Effector CD8-positive, alpha-beta T cell (primary cell): ENCODE data around the gene DTX4.
A peak's percentile ranks its signal among the peaks of the same experiment; 100 is the strongest.
"Not testable (repeated sequence)": the region's sequence is repeated elsewhere in the genome, so short reads cannot be mapped to it uniquely, and the experiment has no call there.

Experiments used
- DNase-seq: peaks from one replicate; lab custom pipeline; 2025; lab: John Stamatoyannopoulos, UW
- total RNA-seq, 4 experiments: gene quantifications; one replicate each; lab custom pipeline; 2026; lab: John Stamatoyannopoulos, UW

Gene DTX4
- total RNA-seq = 1.9 to 6.0 (median 2.5) reads per million in 4 experiments

- DNase-seq = peak; percentile 80
Observed at GRCh38 chr11:59171508-59172322, at the start of gene DTX4. DTX4 (plus strand) TSS chr11:59172132; CDS start chr11:59172596, 464 bp downstream.

GRCh38 chr11:59135648-59136461 lies 36.1 kb upstream of the DTX4 start:
- peak; percentile 75 for DNase-seq

GRCh38 chr11:59136551-59136950 lies 35.4 kb upstream of the DTX4 start:
- DNase-seq = not testable (repeated sequence)

DNA sequence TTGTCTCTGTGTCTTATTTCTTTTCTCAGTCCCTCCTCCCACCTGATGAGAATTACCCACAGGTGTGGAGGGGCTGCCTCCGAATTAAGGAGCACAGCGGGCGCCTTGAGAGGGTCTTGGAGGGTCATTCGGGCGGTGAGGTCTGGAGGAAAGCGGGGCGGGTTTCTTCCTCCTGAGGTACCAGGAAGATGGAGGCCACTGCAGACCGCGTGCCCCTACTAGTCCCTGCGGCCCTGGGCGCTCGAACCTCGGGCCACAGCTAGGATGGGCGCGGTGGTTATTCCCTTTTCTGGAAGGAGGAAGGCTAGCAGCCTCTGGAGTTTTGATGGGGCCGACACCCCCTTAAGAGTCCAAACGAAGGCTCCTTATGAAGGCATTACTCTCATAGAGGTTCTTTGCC lies 34.7 kb upstream of the DTX4 start:
- no peak for DNase-seq

DNA sequence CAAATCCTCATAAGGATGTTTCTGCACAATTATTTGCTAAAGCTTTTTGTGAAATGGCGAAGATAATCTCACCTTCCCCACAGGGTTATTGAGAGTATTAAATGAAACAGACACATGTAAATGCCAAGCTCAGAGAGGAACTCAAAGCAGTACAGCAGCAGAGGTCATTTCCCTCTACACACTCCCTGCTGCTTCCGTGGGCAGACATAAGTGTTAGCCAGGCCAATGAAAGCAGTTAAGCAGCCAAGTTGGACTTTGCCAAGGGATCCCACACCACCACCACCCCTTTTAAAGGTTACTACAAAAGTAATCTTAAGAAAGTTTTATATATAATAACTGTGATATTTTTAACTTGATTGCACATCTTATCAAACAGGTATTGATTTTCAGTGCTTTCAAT lies 33.3 kb upstream of the DTX4 start:
- DNase-seq = no peak

- DNase-seq = no peak
Observed at GRCh38 chr11:59141191-59141590, 30.7 kb upstream of the DTX4 start.

GRCh38 chr11:59141673-59142460 lies 30.1 kb upstream of the DTX4 start:
- DNase-seq = no peak

DNA sequence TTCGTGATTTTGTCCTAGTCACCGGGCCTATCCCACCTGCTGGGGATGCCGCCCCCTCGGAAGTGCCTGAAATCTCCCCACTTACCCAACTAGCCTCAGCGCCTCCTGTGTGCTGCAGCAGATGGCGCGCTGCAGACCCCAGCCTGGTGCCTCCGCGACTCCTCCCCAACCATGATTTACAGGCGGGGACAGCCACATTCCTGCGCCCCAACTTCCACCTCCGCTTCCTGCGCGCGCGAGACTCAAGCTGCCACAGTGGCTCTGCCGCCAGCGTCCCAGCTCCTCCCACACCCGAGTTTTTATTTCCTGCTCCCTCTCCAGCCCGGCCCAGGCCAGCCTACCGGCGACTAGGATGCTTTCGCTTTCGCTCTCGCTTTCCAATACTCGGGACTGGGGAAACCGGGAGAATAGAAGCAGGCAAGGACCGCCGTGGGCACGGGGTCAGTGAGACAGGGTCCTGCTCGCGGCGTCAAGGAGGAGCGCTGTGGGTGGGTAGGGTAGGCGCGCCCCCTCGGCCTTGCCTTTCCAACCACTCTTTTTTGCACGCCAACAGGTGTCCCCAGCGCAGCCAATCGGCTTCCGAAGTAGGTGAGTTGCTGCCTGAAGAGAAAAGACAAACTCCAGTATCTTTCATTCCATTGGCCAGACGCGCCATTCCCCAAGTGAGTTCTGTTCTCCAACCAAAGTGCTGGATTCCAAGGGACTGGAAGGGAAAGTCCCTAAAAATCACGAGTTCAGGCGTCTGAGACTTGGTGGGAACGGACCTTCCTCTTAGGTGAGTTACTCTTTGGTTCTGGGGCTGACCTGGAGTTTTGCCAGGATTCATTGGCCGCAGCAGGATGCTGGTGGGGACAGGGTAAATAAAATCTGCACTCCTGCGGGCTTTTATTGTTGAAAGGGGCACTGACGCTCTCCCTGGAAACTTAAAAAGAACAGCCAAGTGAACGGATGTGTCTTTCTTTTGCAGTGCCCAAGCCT lies 29.1 kb upstream of the DTX4 start, which contains the start of gene FAM111A:
TSS of gene FAM111A (plus strand) at position 327 of the 978 bp plus-strand sequence. CDS start 6,017 bp downstream, outside the sequence.
- DNase-seq = peak; percentile 78

DNA sequence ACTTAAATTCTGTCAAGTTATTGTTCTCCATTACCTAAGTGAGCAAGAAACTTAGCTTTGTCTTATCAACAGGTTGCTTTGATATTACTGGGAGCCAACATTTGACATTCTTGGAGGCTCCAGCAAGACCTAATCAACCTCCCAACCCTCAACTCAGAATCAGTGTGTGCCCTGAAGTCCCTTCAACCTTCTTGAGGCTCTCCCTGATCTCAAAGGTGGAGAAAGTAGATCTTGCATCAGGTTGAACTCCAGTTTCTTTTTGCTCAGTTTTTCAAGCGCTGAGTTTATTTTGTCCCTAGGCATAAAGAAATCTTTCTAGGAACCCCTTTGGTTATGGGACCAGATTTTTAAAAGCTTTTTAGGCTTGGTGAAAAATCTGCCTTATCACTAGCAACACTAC lies 27.8 kb upstream of the DTX4 start:
- no peak for DNase-seq

- DNase-seq = peak; percentile 55
Observed at GRCh38 chr11:59144579-59145345, 27.2 kb upstream of the DTX4 start.

GRCh38 chr11:59145534-59145933 lies 26.4 kb upstream of the DTX4 start:
- DNase-seq = no peak

DNA sequence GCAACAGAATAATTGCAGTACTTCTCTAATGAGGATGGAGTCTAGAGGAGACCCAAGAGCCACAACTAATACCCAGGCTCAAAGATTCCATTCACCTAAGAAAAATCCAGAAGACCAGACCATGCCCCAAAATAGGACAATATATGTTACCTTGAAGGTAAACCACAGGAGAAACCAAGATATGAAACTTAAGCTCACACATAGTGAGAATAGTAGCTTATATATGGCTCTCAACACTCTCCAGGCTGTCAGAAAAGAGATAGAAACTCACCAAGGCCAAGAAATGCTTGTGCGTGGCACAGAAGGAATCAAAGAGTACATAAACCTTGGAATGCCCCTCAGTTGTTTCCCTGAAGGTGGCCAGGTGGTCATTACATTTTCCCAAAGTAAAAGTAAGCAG lies 20.2 kb upstream of the DTX4 start:
- no peak for DNase-seq

DNA sequence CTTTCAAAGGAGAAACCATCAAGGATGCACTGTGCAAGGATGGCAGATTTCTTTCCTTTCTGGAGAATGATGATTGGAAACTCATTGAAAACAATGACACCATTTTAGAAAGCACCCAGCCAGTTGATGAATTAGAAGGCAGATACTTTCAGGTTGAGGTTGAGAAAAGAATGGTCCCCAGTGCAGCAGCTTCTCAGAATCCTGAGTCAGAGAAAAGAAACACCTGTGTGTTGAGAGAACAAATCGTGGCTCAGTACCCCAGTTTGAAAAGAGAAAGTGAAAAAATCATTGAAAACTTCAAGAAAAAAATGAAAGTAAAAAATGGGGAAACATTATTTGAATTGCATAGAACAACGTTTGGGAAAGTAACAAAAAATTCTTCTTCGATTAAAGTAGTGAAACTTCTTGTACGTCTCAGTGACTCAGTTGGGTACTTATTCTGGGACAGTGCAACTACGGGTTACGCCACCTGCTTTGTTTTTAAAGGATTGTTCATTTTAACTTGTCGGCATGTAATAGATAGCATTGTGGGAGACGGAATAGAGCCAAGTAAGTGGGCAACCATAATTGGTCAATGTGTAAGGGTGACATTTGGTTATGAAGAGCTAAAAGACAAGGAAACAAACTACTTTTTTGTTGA lies 19.5 kb upstream of the DTX4 start:
- DNase-seq = no peak

GRCh38 chr11:59154610-59155009 lies 17.3 kb upstream of the DTX4 start:
- DNase-seq = no peak

DNA sequence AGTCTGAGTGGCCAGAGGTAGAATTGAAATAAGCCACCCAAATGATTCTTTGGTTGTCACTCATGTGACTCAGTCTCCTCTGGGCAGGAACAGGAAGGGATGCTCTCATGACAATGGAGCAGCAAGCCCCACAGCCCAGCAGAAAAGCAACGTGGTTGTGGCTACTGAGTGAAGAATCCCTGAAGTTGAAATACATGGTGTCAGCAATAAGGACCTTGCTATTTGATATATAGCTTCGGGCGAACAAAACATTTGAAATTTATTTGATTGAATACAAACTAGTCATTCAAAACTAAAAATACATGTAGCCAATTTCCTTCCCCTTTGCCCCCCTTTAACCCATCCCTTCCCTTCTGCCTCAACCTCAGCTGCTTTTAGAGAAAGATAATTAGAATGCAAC lies 14.5 kb upstream of the DTX4 start:
- no peak for DNase-seq

- DNase-seq = peak; percentile 41
Observed at GRCh38 chr11:59158206-59159068, 13.5 kb upstream of the DTX4 start.

DNA sequence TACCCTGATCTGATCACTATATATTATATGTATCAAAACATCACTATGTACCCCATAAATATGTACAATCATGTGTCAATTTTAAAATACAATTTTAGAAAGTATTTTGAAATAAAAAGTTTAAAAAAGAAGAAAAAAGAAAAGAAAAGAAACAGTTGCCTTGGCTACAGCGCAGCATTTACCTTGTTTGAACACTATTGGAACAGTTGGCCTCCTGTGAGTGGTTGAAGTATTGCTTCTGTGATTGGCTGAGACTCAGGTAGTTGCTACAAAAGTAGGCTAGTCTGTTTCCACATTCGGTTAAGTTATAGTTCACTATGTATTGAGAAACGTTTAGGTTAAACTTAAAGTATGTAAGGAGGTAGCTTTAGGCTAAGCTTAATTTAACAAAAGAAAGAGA lies 7.9 kb upstream of the DTX4 start:
- DNase-seq = no peak

DNA sequence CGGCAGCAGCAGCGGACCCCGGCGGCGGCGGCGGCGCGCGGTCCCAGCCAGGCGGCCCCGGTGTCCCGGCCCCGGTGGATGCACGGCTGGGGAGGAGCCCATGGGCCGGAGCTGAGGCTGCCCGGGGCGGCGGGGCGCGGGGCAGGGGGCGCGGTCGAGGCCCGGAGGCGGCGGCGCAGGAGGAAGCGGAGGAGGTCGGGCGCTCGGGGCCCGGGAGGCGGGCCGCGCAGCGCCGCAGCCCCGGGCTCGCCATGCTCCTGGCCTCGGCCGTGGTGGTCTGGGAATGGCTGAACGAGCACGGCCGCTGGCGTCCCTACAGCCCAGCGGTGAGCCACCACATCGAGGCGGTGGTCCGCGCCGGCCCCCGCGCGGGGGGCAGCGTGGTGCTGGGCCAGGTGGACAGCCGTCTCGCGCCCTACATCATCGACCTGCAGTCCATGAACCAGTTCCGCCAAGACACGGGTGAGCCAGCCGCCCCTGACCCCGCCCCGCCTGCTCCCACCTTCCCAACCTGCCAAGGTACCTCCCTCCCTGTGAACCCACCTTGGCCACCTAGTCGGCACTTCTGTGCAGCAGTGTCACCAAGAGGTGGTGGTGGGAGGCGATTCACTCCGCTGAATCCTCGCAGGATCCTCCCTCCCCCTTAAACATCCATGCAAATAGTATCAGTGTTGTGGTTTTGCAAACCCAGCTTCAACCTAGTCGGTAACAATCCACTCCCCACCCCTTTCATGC lies 580 bp downstream of the DTX4 start:
- DNase-seq = peak; percentile 12
